Spleen (tissue), 7 donors: ENCODE data around the gene FBXO48.

ENCODE experiments used
- CTCF ChIP-seq, 11 experiments: fragments of 200-600 bp in 7 of 11; fragments of 450-650 bp in 4 of 11; sonication (generic) in 4 of 11; IDR thresholded peaks in 8 of 11; conservative IDR thresholded peaks in 3 of 11; 1 replicate in 7 of 11; 2 replicates in 4 of 11; pipeline versions ENCODE4 v1.4.0 to v1.8.0; 2016 to 2021; ENCODE audit warnings: antibody characterized with exemption in 11 of 11, inconsistent platforms in 4 of 11, mild to moderate bottlenecking in 1 of 11
- POLR2A ChIP-seq, 3 donors: fragments of 450-650 bp; IDR thresholded peaks; one replicate each; pipeline ENCODE4 v1.5.1; 2017; ENCODE audit warnings: antibody characterized with exemption in 3 of 3, mild to moderate bottlenecking in 1 of 3
- POLR2AphosphoS5 ChIP-seq, 3 donors: sonication (generic); formaldehyde crosslinking; IDR thresholded peaks; one replicate each; pipeline ENCODE4 v1.5.1; 2017; ENCODE audit warnings: antibody characterized with exemption in 3 of 3
- donor health status: DM: no; HTN: no; CAD: no; lungs with moderate emphysema.
- donor health status: DM: no; HTN: no; CAD: no.
- donor health status: DM: no; HTN: no; CAD: no.

- TF ChIP-seq CTCF (IDR thresholded peaks at IDR 0.05 in 8 of 11, conservative IDR thresholded peaks at IDR 0.05 in 3 of 11) = no peak
- TF ChIP-seq POLR2A (IDR thresholded peaks at IDR 0.05) = no peak
- TF ChIP-seq POLR2AphosphoS5 (IDR thresholded peaks at IDR 0.05) = no peak
Observed at GRCh38 chr2:68465081-68465916, 1.8 kb downstream of the FBXO48 start.
